Lower leg skin (tissue), 4 donors: ENCODE data around the gene PRPF18. TPM values are rescaled to one million over a fixed set of nuclear protein-coding genes. Genes with fewer than 3 reads are reported as not detected.
A peak's percentile ranks its signal among the peaks of the same experiment; 100 is the strongest.
"Not testable (repeated sequence)": the region's sequence is repeated elsewhere in the genome, so short reads cannot be mapped to it uniquely, and the experiment has no call there.

Experiments used
- DNase-seq, 2 donors: peaks; one replicate each; pipeline ENCODE4 v3.0.0-alpha.2; 2019; ENCODE audit warnings: low spot score in 2 of 2
- H3K4me3 ChIP-seq: fragments of 200-600 bp; sonication (generic); 2 replicates; pipeline ENCODE4 v1.5.1; 2017; ENCODE audit warnings: mild to moderate bottlenecking, low read depth; ENCODE audit not compliant: poor library complexity, severe bottlenecking
- CTCF ChIP-seq, 3 donors: fragments of 450-650 bp; IDR thresholded peaks; one replicate each; pipeline ENCODE4 v1.5.1; 2016; ENCODE audit warnings: antibody characterized with exemption in 3 of 3, mild to moderate bottlenecking in 3 of 3, moderate library complexity in 2 of 3
- POLR2A ChIP-seq, 2 donors: fragments of 450-650 bp; IDR thresholded peaks; one replicate each; pipeline ENCODE4 v1.6.1; 2016 to 2017; ENCODE audit warnings: antibody characterized with exemption in 2 of 2, mild to moderate bottlenecking in 1 of 2, moderate library complexity in 1 of 2
- WGBS, 2 donors: methylation state at CpG; one replicate each; pipeline ENCODE4 v1.1.5; 2018; 5-methylcytosine and 5-hydroxymethylcytosine counted together
- intact Hi-C: fragments of 100-400 bp; cut with DNase I; formaldehyde crosslinking; loops from one replicate; pipeline ENCODE4 v1.15.0; 2023; ENCODE audit warnings: low total_unique reads
- total RNA-seq, 4 donors: library from RNA; depleted of rRNA; stranded (reverse); fragments of >200 nt; gene quantifications; one replicate each; pipeline ENCODE4 v1.1.0, GENCODE V29; 2016

PRPF18 gene
- 10 to 100 TPM; 24.4 to 31.7 (median 29.6) TPM for total RNA-seq

GRCh38 chr10:13586676-13587355, at the start of gene PRPF18:
Gene PRPF18 (plus strand): TSS chr10:13586965. CDS start chr10:13587087, 122 bp downstream.
- peak; percentile 91 to 98 for DNase-seq
- 1% methylated on average over 37 to 38 of the region's 38 CpGs for WGBS, 2 donors
- intact Hi-C loops = no loop called here
- TF ChIP-seq CTCF (IDR thresholded peaks at IDR 0.05) (peak in 1 of 3 donors; percentile 89), POLR2A (IDR thresholded peaks at IDR 0.05) (no peak)
- peak within 1 kb of the TSS; percentile 99 for H3K4me3 ChIP-seq

- intact Hi-C loops, H3K4me3 ChIP-seq, DNase-seq: not testable (repeated sequence)
- 70 to 84% methylated on average over 9 of the region's 9 CpGs for WGBS, 2 donors
Measured at GRCh38 chr10:13537985-13538384, 48.8 kb upstream of the PRPF18 start.

- DNase-seq = no peak
- H3K4me3 ChIP-seq = no peak overlapping the region
- TF ChIP-seq CTCF (IDR thresholded peaks at IDR 0.05) (no peak), POLR2A (IDR thresholded peaks at IDR 0.05) (no peak)
- intact Hi-C loops = no loop called here
- WGBS, 2 donors = 88 to 93% methylated on average over 5 of the region's 5 CpGs
Measured at GRCh38 chr10:13542533-13542932, 44.2 kb upstream of the PRPF18 start.

GRCh38 chr10:13550802-13551201, 36.0 kb upstream of the PRPF18 start:
- 88 to 94% methylated on average over 2 of the region's 2 CpGs for WGBS, 2 donors
- intact Hi-C loops = no loop called here

GRCh38 chr10:13555884-13556510, 30.8 kb upstream of the PRPF18 start:
- intact Hi-C loops = no loop called here
- DNase-seq = no peak
- WGBS, 2 donors = 54 to 62% methylated on average over 2 of the region's 2 CpGs
- no peak overlapping the region for H3K4me3 ChIP-seq
- TF ChIP-seq POLR2A (IDR thresholded peaks at IDR 0.05) = no peak
- TF ChIP-seq CTCF (IDR thresholded peaks at IDR 0.05) = no peak

More at GRCh38 chr10:13550802-13551201, 36.0 kb upstream of the PRPF18 start:
- no peak for DNase-seq
- no peak for TF ChIP-seq POLR2A (IDR thresholded peaks at IDR 0.05)
- TF ChIP-seq CTCF (IDR thresholded peaks at IDR 0.05) = no peak
- no peak overlapping the region for H3K4me3 ChIP-seq

GRCh38 chr10:13559124-13559700, 27.6 kb upstream of the PRPF18 start:
- 62 to 71% methylated on average over 2 of the region's 2 CpGs for WGBS, 2 donors
- intact Hi-C loops = no loop called here
- TF ChIP-seq CTCF (IDR thresholded peaks at IDR 0.05) = no peak
- no peak for TF ChIP-seq POLR2A (IDR thresholded peaks at IDR 0.05)
- no peak overlapping the region for H3K4me3 ChIP-seq
- no peak for DNase-seq
